ENCODE results near the gene HMGCS1.
"Not testable (repeated sequence)": the region's sequence is repeated elsewhere in the genome, so short reads cannot be mapped to it uniquely, and the experiment has no call there.

HMGCS1 gene

DNA sequence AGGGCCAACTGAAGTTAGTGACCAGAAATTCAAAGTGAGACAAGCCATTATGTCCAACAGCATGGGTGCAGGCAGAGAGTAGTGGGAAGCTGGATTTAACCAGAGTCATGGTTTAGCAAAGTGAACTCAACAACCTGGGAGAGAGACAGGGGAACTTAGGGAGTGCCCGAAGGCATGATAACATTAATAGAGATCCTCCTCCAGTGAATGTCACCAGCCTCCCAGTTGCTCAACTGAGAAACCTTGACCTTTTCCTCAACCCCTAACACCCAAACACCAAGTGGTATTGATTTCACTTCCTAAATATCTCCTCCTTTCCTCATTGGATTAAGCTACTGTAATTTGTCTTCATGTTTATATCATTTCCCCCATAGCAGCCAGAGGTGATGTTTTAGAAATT, 42.6 kb downstream of the HMGCS1 start:
- DNase-seq: no peak

- no peak for DNase-seq
These were observed 44.9 kb downstream of the HMGCS1 start for GRCh38 chr5:43268188-43268820.

DNA sequence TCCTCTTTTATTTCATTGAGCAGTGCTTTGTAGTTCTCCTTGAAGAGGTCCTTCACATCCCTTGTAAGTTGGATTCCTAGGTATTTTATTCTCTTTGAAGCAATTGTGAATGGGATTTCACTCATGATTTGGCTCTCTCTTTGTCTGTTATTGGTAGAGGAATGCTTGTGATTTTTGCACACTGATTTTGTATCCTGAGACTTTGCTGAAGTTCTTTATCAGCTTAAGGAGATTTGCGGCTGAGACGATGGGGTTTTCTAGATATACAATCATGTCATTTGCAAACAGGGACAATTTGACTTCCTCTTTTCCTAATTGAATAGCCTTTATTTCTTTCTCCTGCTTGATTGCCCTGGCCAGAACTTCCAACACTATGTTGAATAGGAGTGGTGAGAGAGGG, 50.9 kb downstream of the HMGCS1 start:
- not testable (repeated sequence) for DNase-seq

DNA sequence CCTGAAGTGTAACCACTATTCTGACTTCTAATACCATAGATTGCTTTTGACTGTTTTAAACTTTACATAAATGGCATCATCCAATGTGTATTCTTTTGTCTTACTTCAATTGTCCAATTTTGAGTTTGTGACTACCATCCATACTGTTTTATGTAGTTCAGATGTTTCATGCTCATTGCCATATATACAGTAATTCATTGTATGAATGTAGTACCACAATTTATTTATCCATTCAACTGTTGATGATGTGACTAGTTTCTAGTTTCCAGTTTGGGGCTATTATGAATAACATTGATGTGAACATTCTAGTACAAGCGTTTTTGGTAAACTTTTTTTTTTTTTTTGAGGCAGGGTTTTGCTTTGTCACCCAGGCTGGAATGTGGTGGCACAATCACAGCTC, 55.1 kb downstream of the HMGCS1 start:
- DNase-seq: no peak

DNA sequence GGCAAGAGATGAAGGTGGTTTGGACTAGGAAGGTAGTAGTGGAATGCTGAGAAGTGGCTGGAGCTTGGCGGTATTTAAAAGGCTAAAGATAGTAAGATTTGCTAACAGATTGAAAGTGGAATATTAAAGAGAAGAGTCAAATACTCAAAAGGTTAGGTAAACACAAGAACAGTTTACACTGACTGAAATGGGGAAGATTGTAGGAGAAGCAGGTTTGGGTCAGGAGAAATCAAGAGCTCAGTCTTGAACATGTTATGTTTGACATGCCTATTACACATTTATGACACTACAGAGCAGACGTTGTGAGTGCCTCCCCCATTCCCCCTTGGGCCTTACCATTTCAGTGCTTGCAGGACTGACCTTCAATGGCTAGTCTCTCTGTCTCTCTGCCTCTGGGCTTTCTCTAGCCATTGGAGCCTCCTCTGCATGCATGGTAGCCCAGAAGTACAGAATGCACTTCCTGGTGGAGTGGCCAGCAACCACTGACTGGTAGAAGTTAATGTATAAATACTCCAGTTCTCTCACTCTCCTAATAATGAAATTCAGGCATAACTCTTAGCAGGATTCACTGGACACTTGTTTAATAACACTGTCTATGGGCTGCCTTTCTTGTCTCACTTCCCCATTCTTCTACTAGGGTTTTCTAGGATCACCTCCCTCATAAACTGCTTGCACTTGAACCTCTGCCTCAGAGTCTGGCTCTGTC, 56.8 kb downstream of the HMGCS1 start:
- no peak for DNase-seq

DNA sequence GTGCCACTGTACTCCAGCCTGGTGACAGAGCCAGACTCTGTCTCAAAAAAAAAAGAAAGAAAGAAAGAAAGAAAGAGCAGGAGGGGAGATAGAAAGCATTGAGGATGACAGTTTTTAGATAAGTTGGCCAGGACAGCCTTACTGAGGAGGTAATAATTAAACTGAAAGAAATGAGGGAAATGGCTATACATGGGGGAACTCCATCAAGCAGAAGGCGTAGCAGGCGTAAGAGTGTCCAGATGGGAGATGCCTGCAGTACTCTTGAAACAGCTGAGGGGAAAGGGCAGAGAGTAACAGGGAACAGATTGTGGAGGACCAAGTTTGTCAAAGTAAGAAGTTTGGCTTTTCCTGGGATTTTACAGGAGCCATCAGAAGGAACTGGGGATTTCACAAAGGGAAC, 57.5 kb downstream of the HMGCS1 start:
- DNase-seq: no peak

DNA sequence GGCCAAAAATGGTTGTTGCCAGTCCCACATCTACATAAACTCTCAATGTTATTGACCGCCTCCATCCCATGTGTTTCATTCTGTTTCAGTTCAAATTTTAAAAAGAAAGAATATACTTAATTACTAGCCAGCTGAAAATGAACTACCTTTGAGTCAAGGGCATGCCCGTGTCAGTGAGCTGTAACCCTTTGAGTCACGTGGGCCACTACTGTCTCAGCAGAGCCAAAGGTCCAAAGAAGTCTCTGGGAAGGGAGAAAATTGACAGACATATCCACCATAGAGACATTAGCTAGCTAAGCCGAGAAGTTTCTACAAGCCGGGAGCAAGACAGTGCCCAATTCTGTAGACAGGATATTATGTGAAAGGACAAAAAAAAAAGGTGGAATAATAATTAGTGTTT, 61.5 kb downstream of the HMGCS1 start:
- no peak for DNase-seq

DNA sequence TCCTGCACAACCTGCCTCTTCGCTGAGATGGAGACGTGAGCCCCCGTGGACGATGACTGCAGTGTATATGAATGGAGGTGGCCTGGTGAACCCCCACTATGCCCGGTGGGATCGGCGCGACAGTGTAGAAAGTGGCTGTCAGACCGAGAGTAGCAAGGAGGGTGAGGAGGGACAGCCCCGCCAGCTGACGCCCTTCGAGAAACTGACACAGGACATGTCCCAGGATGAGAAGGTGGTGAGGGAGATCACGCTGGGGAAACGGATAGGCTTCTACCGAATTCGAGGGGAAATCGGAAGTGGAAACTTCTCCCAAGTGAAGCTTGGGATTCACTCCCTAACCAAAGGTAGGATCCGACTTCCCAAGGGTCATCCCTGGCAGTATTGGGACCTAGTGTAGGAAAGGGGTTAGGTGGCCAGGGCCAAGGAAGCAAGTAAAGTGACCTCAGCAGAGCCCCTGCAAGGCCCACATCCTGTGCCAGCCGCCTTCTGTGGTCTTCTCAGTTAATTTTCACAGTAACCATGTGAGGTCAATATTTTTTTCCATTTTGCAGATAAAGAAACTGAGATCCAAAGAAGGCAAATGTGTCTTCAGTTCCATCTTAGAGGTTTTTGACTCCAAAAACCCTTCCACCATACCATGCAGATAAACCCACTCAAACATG, 67.4 kb downstream of the HMGCS1 start:
- DNase-seq: no peak

DNA sequence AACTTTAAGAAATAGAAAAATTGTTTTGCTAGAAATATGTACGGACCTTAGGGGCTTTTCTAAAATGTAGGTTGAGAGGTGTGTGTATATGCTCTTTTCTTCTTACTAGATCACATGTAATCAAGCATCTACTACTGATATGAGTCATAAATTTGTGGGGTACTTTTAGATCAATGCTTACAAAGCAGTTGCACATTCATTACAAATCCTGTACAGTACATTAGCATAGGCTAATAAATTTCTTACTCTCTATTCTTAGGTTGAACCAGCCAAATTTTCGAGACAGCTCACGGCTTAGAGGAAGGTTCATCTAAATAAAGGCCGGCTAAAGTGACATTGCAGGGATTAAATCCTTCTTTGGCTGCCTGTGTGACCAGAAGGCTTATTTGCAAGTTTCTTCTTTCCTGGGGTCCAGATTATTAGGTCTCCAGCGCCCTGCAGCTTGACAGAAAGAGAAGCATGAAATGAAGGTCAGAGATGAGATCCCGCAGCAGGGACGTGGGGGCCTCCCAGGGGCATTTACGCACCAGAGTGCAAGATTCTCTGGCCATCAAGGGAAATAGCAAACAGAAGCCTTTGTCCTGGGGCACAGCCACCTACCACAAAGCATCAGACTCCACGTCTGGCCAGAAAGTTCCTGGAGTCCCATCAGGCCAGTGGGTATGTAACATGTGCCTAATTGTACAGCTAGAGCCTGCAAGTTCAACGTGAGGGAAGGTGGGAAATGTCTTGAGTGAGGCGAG, 68.2 kb downstream of the HMGCS1 start:
- no peak for DNase-seq

GRCh38 chr5:43243270-43243669, 69.9 kb downstream of the HMGCS1 start:
- DNase-seq: no peak

DNA sequence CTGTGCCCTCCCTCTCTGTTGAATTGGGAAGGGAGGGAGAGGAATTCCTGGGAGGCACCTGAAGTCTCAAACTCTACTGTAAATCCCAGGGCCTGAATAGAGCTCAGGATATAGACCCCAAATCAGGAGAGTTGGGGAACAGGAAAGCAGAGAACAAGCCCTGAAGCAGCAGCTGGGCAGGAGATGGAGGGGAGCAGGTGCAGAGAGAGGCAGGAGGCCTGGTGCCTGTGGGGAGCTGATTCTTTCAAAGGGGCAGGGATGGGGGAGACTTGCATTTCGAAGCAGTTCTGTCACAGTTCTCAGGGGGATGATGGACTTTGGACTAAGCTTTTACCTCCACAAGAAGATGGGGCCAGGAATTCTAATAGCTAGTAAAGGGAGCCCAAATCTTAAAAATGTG, 71.0 kb downstream of the HMGCS1 start:
- DNase-seq: no peak
